HG03558 (cell line): ENCODE measurements around the gene PIP4K2B.
A peak's percentile ranks its signal among the peaks of the same experiment; 100 is the strongest.

Experiments
- ATAC-seq: cut with Tn5 transposase; IDR thresholded peaks from one replicate; pipeline ENCODE4 v1.9.1; 2021; ENCODE audit warnings: moderate number of reproducible peaks; ENCODE audit not compliant: unreplicated experiment; ENCODE audit errors: extremely low read depth

Gene PIP4K2B

DNA sequence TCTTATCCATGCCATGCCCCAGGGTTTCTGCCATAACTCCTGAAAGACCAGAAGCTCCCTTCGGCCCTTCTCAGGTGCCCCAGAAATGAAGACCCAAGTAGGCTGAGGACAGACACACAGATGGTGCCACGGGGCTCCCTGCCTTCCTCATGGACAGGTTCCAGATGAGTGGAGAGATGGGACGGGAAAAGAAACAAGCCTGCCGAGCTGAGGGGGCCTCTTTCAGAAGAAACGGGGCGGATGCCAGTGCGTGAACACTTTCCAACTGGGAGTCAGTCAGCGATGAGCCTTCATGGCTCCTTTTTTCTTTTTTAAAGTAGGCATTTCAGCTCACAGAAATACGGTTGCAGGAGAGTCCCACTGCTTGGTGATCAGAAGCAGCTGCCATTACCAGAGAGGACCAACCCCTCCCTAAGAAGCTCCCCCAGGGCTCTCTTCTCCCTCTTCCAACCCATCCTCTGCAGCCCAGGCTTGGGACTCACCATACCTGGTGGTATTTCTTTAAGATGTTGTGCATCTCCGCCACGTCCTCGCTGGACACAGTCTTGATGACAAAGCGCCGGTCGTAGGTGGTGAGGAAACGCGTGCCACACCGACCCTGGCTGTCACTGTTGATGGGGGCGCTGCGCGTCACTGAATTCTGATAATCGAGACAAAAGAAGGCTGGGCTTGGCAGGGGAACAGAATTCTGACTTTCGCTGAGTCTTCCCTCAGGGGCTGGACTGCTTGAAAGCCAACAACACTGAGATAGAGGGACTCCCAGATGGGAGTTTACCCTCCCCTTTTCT lies 19.2 kb downstream of the PIP4K2B start:
- ATAC-seq, result no peak

DNA sequence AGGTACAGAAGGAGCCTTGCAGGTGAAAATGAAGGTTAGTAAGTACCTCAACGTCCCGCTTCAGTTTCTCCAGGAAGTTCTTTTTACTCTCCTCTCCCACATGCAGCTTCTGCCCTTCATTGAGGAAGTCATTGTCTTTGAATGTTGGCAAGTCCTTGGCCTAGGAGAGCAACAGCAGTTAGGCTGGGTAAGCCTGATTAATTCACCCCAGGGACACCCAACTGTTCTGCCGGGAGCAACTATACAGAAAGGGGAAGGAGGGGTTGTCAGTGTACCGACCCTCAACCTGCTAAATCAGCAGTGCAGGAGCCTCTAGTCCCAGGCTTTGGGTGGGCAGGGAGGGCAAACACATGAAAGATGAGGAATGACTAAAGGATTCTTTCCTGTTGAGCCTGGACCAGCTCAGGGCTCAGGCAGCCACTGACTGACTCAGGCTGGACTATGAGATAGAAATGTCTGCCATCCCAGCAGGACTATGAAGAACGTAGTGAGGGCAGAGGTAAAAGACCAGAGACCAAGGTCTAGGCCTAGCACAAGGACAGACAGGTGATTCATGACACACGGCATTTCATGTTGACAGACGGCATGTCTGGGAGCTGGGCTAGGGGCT lies 21.6 kb downstream of the PIP4K2B start:
- no peak for ATAC-seq

DNA sequence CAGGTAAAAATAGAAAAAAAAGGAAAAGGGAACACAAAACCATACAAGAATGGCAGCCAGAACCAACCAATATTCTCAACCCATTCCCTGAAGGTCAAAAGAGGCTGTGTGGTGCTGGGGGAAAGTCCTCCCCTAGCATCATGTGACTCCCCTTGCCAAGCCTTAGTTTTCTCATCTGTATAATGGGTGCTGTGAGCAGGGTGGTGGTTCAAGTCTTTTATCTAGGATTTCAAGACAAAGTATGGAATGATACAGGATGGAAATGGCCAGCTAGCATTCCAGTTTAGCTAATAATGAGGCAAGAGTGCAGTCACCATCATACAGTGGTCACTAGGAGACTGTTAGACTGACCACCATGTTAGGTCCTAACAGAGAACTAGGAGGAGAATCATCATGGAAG lies 26.1 kb downstream of the PIP4K2B start:
- no peak for ATAC-seq

DNA sequence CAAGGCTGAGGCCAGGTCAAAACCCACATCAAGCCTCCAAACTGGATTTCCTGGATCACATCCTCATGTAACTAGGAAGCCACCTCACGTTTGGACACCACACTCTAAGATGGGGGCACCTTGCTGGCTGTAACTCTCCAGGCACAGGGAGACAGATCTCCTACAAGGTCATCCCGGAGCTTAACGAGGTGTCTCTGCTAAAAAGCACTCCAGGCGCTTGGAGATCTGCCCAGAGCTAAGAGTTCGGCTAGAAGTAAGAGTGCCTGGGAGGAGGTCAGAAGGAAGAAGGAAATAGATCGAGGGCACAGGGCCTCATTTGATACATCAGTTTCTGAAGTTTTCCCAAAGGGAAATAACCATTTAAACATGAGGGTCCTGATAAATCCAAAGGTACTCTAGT lies 30.9 kb downstream of the PIP4K2B start:
- no peak for ATAC-seq

DNA sequence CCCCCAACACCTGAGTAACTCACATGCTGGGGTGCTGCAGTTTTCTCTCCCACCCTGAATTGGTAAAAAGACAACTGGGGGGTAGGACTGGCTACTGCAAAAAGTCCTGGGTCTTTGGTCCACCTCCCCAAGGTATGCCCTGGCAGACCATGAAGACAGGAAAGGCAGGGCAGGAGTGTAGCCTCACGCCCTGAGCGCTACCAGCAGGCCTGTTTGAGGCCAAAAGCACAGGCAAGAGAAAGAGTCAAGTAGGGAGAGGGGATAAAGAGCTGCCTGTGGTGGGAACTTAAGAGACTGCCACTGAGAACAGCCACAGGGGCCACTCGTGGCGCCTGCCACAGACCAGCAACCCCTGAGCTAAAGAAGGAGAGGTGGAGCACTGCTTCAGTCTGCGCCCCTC lies 33.0 kb downstream of the PIP4K2B start:
- ATAC-seq, result no peak

DNA sequence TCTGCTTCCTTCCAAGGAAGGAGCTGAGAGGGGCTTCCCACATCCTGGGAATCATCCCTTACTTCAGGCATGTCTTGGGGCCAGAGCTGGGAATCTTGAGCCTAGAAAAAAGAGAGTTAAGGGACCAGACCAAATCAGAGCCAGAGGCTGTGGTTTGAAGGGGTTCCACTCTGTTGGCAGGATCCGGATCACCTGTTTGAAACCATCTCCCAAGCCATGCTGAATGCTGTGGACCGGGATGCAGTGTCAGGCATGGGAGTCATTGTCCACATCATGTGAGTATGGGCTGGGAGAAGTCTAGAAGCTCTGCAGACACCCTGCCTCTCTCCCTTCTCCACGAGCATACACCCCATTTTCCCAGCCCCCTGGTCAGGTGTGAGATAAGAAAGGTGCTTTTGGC lies 37.1 kb downstream of the PIP4K2B start:
- ATAC-seq, result no peak

DNA sequence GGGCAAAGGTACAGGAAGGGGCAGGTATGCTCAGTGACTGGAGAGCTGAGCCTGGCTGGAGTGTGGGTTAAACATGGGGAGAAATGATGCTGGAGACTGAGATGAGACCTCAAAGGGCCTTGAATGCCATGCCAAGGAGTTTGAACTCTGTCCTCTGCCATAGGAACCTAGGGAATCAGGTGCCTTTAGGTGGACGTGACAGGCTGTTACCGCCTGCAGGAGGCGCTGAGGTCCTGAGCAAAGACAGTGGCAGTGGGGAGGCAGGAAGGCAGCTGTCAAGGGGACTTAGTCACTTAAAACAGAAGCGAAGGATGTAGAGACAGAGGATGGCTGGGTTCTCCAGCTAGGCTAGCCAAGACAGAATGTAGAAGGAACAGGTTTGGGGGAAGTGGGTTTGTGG lies 37.7 kb downstream of the PIP4K2B start:
- no peak for ATAC-seq

DNA sequence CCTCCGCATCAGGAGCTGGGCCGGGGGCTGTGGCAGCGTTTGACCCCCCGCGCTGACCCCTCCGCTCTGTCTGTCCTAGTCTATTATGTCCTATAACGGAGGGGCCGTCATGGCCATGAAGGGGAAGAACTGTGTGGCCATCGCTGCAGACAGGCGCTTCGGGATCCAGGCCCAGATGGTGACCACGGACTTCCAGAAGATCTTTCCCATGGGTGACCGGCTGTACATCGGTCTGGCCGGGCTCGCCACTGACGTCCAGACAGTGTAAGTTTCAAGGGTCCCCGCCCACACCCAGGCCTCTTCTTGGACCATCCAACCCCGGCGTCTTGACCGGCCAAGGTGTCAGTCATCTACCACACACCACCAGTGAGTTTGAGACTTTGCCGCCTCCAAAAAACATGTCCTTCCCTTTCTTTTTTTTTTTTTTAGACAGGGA lies 46.3 kb downstream of the PIP4K2B start:
- no peak for ATAC-seq

DNA sequence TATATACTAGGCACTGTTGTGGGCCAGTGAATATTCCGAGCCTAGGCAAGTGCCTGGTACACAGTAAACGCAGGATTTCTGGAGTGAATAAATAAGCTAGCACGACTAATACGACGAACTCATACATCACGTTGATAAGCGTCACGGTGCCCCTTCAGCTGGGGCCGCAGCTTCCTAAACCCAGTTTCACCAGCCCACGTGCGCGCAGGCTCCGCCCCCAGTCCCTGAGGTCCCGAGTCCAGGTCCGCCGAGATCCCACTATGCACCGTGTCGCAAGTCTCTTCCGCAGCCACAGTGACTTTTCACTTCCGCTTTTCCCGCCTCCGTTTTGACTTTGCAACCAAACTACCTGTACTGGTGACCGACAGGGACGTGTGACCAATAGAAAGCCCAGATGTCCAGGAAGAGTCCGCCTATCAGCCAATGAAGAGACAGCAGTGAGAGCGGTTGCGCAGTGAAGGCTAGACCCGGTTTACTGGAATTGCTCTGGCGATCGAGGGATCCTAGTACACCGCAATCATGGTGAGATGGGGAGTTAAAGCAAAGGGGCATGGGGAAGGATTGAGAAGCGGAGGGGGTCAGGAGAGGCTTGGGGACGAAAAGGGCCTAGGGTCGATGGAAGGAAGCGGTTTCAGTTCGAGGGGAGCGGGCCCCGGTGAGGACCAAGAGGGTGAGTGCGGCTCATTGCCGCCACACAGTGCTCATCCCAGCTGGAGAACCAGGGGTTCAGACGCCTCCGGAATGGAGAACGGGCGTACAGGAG lies 46.9 kb downstream of the PIP4K2B start, which contains the start of gene PSMB3:
TSS of gene PSMB3 (plus strand) at position 434 of the 763 bp plus-strand sequence. CDS start at position 520, 86 bp downstream.
- peak; percentile 60 for ATAC-seq

DNA sequence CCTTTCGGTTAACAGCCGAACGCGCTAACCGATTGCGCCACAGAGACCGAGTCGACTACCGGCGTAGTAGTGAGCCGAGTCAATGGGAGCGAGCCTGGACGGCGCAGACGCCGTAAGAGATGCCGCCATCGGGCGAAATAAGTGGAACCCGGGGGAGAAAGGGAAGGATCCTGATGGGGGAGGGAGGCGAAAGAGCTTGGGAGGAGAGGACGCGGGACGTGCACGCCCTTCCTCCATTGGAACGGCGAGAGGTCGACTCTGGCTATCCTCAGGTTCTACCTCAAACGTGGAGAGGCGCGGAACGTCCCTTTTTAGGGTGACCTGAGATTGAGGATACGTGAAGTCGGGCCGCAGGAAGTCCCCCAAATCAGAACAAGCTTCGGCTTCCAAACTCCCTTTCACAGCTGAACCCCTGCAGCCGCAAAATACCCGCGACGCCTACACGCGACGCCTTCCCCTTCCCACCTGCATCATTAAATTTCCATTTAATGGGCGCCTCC lies 47.5 kb downstream of the PIP4K2B start:
- peak; percentile 10 for ATAC-seq

DNA sequence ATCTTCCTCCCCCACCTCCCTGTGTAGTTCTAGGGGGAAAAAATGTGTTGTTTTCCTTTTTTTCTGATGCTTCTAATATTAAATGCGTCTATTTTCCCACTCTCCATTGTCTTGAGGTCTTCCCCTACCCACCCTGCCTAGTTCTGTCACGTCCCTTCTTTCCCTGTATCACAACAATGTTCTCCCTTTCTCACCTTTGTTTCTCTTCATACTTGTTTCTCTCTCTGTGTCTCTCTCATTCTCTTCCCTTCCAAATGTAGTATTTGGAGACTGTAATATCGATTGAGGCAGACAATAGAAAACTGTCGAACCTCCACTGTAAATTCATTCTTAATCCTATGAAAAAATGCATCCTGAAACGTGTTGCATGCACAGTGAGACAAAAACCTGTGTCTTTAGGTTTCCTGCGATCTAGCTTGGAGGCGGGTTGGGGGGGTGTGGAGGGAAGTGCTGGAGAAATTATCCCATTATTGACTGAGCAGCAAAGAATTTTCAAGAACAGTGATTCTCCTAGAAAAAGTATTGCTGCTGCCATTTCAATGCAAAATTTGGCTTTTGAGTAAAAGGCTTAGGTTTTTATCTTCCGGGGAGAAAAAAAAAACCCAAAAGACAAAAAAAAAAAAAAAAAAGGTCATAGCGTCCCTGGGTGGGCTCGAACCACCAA lies 48.1 kb downstream of the PIP4K2B start:
- no peak for ATAC-seq

DNA sequence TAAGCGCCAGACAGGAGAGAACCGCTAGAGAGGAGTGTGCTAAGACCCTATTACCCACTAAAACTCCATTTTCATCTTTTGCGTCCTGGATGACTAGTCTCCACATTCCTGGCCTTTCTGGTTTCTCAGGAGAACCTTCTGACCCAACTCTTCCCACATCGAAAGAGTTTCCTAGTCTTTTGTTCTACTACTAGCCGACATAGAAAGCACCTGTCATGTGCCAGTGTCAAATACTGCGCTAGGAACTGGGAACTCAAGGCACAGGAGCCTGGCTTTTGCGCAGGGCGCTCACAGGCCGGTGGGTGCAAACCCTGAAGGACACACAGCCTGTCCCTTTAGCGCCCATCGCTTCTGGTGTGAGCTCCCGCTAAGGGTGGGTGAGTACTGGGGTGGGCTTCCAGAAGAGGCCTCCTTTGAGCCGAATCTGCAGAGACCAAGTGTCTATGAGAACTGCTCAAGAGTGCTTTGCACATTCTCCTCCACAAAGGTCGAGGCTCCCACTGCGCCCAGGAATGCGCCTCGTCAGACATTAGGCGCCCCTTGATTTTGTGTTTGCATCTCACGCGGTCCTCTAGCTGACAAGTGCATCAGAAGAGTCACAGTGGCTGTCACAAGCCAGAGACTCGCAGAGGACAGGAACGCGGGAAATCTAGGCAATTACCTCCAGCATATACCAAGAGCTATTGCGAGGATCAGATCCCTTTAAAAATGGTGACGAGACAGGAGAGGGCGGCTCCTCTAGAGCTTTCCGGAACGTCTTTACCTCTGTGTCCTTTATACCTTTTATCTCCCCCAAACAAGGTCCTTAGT lies 48.8 kb downstream of the PIP4K2B start:
- no peak for ATAC-seq

DNA sequence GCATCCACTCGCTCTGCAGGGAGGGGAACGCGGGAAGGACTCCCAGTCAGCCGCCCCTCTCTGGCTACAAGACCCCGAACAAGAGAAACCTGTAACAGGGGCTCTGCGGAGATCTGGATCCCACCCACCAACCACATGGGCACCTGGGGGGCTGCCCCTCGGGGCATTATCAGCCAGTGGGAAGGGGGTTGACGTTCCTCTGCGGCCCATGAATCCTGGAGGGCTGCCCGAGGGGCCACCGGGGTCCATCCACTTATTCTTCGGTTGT lies 49.4 kb downstream of the PIP4K2B start:
- no peak for ATAC-seq

DNA sequence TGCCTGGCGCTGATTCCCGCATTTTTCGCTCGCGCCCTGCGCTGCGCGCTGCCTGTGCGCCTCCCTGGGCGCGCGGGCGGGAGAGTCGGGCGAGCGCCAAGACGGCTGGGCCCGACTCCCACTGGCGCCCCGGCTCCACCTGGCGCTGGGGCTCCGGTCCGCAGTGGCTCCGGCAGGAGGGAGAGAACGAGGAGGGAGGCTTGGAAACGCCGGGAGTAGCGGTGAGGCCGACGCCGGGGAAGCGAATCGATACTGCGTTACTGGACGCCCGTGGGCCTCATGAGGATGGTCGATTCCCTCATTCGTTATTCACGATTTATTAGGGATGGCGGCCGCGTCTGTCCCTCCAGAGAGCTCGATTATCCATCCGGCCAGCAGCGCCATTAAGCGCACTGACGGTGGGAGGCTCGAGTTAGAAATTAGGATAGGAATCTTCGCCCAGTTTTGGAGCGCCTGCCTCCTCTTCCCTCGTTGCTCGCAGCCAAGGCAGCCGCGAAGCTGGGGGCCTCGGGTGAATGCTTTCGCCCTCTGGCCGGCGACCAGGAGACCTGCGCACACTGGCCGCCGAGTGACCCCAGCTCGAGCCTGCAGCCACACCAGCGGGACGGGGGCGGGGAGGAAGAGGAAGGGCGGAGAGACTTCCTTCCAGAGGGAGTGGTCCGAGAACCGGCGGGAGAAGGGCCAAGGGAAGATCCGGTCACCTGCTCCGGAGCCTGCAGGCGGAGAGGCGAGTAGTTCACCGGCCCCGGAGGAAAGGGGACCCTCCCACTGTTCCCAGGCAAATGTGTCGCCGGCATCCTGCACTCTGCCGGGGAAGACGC lies 49.9 kb downstream of the PIP4K2B start:
- ATAC-seq, result no peak

DNA sequence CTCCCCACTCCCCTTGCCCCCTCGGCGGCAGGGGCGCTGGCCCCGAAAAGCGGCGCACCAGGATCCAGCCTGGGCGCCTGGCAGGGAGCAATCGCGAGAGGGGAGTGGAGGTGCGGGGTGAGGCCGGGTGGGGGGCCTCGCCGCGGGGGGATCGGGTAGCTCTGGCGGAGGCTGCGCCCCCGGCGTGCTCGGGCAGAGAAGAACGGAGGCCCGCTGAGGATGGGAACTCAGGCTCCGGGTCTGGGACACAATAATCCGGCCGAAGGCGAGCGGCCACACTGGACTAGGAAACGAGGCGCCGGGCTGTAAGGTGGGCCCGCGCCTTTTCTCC lies 50.5 kb downstream of the PIP4K2B start:
- ATAC-seq, result no peak

DNA sequence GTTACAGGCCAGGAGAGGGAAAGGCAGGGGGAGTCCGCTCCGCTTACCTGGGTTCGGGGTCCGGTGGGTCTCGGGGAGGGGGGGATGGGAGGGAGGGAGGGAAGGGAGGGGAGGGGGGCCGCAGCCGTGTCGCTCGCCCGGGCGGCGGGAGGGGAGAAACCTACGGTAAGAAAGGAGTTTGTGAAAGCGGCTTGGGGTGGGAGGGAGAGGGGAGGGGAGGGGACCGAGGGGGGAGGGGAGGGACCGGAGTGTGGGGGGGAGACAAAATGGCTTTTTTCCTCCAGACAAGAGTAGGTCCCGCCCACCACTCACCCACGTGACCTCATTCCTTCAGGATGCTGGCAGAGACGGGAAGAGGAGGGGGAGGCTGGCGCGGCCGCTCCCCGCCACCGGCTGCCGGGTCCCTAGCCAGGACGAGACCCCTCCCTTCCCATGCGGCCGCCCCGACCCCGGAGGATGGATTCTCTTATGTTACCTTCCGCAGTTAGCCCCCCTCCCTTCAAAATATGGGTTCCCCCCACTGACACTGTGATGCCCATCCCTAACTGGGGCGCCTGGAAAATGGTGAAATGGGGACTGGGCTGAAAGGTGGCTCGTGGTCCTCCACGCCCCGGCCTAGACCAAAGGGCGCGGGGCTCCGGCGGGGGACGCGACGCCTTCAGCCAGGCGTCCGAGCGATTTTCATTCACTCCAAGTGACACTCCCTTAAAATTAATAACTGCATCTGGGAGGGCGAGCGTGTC lies 51.0 kb downstream of the PIP4K2B start, which contains the start of gene PCGF2:
TSS of gene PCGF2 (minus strand) at position 188 of the 743 bp plus-strand sequence. CDS start 7,934 bp downstream, outside the sequence.
- ATAC-seq, result no peak

DNA sequence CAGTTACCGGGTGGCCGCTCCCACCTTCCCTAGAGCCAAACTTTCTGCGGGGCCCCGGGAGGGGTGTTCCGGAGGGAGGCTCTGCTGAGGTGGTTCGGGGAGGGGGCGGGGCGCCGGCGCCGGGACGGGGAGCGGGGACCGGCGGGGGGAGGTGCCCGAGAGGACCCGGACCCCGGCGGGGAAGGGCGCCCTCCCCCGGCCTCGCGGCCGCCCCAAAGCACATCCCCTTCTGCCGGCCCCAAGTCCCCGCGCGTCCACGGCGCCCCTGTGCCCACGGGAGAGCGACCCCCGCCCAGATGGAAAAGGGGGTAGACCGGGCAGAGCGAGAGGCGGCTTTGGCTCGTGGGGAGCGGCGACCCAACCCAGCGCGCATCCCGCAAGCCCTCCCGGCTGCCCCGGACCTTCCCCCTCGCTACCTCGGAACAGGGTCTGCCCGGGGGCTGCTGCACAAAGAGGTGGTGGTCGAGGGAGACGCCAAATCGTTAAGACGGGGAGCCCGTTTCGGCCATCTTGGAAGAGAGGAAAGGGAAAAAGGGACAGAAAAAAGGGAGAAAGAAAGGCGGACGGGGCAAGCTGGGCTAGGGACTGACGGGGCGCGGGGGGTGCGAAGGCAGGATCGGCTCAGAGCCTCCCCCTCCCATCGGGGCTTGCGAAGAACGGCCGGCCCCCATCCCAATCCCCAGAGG lies 51.8 kb downstream of the PIP4K2B start:
- ATAC-seq, result no peak
